ENCODE results near the gene CCDC142. TPM values are rescaled to one million over a fixed set of nuclear protein-coding genes. Genes with fewer than 3 reads are reported as not detected.
"Not testable (repeated sequence)": the region's sequence is repeated elsewhere in the genome, so short reads cannot be mapped to it uniquely, and the experiment has no call there.

CCDC142 gene
- total RNA-seq, 1 donor from 2014 or later, result 3.9 TPM

DNA sequence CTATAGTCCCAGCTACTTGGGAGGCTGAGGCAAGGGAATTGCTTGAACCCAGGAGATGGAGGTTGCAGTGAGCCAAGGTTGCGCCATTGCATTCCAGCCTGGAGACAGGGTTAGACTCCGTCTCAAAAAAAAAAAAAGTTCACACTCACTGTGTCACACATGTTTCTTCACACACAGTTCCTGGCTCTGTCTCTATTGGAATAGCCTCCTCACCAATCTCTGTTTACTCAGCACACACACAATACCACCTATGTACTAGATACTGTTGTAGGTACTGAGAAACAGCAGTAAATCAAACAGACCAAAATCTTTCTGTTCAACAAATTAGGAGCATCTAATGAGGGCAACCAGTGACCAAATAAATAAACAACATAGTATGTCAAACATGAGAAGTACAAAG, 3.3 kb upstream of the CCDC142 start:
- no peak for DNase-seq (ENCODE audit: low read depth)
- TF ChIP-seq, protein P1, sequence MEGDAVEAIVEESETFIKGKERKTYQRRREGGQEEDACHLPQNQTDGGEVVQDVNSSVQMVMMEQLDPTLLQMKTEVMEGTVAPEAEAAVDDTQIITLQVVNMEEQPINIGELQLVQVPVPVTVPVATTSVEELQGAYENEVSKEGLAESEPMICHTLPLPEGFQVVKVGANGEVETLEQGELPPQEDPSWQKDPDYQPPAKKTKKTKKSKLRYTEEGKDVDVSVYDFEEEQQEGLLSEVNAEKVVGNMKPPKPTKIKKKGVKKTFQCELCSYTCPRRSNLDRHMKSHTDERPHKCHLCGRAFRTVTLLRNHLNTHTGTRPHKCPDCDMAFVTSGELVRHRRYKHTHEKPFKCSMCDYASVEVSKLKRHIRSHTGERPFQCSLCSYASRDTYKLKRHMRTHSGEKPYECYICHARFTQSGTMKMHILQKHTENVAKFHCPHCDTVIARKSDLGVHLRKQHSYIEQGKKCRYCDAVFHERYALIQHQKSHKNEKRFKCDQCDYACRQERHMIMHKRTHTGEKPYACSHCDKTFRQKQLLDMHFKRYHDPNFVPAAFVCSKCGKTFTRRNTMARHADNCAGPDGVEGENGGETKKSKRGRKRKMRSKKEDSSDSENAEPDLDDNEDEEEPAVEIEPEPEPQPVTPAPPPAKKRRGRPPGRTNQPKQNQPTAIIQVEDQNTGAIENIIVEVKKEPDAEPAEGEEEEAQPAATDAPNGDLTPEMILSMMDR (conservative IDR thresholded peaks at IDR 0.05; ENCODE audit: low read depth, low read length), result no peak
- H3K4me3 ChIP-seq (ENCODE audit: low read depth, low read length), result no peak overlapping the region

DNA sequence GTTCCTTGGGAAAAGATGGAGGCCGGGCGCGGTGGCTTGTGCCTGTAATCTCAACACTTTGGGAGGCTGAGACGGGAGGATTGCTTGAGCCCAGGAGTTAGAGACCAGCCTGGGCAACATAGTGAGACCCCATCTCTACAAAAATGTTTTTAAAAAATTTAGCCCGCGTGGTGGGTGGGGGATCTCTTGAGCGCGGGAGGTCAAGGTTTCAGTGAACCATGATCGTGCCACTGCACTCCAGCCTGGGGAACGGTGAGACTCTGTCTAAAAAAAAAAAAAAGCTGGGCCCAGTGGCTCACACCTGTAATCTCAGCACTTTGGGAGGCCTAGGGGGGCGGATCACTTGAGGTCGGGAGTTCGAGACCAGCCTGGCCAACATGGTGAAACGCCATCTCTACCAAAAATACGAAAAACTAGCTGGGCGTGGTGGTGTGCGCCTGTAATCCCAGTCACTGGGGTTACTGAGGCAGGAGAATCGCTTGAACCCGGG, 922 bp upstream of the CCDC142 start:
- peak overlapping the region; percentile 79 for H3K4me3 ChIP-seq (ENCODE audit: low read depth, low read length)
- not testable (repeated sequence) for DNase-seq (ENCODE audit: low read depth)

DNA sequence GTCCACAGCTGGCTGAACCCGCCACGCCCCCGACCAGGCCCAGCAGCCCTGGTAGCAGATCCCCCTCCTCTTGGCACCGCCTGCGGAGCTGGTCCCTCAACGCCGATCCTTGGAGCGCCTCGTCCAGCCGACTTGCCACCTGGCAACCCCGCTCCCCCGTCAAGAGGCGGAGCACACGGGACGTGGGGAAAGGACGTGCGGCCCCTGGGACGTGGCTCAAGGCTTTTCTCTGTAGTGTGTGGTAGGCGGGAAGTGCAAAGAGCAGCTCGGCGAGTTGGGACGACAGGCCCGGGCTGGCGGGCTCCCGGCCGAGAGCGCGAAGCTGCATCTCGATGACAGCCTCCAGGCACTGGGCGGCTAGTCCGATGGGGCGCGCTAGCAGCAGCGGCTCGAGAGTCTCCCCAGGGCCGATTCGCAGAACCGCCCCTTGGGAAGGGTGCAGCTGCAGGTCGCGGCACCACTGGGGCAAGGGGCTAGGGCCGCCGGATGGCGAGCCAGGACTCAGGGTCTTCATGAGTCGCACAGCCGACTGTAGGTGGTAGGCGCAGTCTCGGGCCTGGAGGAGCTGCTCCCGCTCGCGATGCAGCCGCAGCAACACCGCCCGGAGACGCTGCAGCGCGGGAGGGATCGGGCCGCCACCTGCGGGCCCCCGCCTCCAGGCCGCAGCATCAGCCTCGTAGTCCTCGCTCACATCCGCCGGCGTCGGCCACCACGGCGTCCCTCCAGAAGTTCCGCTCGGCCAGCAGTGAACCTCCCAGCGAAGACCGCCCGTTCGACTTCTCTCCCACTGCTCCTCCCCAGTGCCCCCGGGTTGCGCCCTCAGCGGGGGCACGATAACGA, 617 bp downstream of the CCDC142 start:
- peak overlapping the region; percentile 79 for H3K4me3 ChIP-seq (ENCODE audit: low read depth, low read length)
- TF ChIP-seq, protein P1 (conservative IDR thresholded peaks at IDR 0.05; ENCODE audit: low read depth, low read length), result no peak
- DNase-seq (ENCODE audit: low read depth), result no peak

DNA sequence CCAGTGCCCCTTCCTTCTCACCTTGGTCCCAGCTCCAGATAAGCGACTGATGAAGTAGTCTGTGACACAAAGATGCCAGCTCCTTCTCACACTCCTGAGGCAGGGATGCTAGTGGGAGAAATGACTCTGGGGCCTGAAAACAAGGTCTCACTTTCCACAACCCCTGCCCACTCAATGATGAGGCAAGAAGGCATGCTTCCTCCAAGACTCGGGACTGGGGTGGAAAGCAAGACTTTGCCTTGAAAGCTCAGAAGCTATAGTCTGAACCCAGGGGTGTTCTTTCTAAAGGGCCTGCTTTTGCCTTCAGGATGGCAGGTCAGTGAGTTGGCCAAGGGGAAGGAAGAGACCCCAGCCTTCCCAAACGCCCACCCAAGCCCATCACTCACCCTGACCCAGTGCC, 1.4 kb downstream of the CCDC142 start:
- TF ChIP-seq, protein P1 (conservative IDR thresholded peaks at IDR 0.05; ENCODE audit: low read depth, low read length), result no peak
- H3K4me3 ChIP-seq (ENCODE audit: low read depth, low read length), result peak overlapping the region; percentile 79
- no peak for DNase-seq (ENCODE audit: low read depth)

DNA sequence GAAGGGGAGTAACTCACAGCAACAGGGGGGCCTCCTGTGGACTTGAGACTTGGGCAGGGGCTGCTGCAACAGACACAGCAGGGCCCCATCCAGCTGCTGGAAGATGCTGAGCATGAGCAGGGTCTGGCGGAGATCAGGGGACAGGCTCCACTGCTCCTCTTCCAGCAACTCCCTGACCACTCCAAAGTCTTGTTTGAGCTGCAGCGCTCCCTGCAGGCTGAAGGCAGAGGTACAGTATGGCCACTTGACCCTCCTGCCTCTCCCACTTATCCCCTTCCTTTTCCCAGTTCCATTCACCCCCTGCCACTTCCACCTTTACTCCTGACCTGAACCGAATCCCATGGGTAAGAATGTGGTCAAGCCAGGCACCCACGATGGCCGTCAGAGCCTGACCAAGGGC, 7.9 kb downstream of the CCDC142 start:
- TF ChIP-seq, protein P1 (conservative IDR thresholded peaks at IDR 0.05; ENCODE audit: low read depth, low read length), result peak; percentile 41
- H3K4me3 ChIP-seq (ENCODE audit: low read depth, low read length), result no peak overlapping the region
- no peak for DNase-seq (ENCODE audit: low read depth)

DNA sequence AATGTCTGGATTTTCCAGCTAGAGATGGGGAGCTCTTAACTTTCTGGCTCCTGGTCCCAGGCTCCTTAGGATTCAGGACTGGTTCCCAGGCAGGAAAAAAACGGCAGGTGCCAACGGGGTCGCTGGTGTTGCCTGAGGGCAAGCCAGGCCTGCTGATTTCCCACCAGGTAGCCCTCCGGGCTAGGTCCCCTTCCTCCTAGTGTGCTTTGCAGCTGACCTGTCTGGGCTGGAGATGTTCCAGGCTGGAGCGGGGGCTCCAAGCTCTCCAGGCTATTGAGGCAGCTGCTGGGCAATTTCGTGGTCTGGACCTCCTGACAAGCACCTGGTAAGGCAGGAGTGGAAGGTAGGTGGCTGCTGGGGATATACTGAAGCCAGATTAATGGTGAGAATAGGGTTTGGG, 8.3 kb downstream of the CCDC142 start:
- TF ChIP-seq, protein P1 (conservative IDR thresholded peaks at IDR 0.05; ENCODE audit: low read depth, low read length), result no peak
- H3K4me3 ChIP-seq (ENCODE audit: low read depth, low read length), result no peak overlapping the region
- no peak for DNase-seq (ENCODE audit: low read depth)

DNA sequence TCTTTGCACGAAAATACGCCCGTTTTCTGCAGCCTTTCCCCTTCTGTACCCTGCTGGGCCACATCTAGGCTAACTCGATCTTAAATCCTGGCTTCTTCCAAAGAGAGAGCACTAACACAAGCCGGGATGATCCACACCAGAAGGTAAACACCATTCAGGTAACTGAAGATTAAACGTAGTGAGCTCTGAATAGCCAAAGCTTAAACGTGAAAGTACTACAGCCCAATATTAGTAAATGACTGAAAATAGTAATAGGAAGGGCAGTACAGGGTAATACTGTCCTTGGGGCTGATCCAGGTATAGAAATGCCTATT, 9.9 kb downstream of the CCDC142 start:
- TF ChIP-seq, protein P1 (conservative IDR thresholded peaks at IDR 0.05; ENCODE audit: low read depth, low read length), result no peak
- DNase-seq (ENCODE audit: low read depth), result no peak
- H3K4me3 ChIP-seq (ENCODE audit: low read depth, low read length), result peak overlapping the region; percentile 72

Data from epithelial cell of proximal tubule (primary cell).